IPS-18c (cell line): ENCODE data around the gene MRPL49.
"Not testable (repeated sequence)": the region's sequence is repeated elsewhere in the genome, so short reads cannot be mapped to it uniquely, and the experiment has no call there.

ENCODE experiments used
- H3K4me3 ChIP-seq: 2 replicates; pipeline ENCODE4 v1.7.0; 2013; ENCODE audit warnings: low read depth, mild to moderate bottlenecking, low read length, moderate library complexity; ENCODE audit not compliant: insufficient read depth
- H3K9me3 ChIP-seq: one replicate; pipeline ENCODE4 v1.6.1; 2013; ENCODE audit warnings: mild to moderate bottlenecking, low read length, moderate library complexity; ENCODE audit not compliant: control insufficient read depth, insufficient read depth

The MRPL49 gene

DNA sequence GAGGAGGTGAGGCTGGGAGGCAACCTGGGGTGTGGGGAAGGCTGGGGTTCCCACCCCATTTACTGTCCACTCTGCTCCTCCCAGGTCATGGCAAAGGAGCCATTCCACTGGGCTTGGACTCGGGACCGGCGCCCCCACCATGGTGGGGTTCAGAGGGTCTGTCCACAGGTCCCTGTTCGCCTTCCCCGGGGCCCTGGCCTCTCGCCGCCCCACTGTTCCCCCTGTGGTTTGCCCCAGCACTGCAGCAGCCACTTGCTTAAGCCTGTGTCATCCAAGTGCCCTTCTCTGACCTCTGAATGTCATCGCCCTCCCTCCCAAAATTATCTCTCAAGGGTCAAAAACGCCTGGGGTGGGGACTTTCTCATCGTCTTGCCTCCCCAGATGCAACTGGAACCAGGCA is 50.5 kb downstream of the MRPL49 start:
- Histone ChIP-seq H3K4me3 (no peak overlapping the region), H3K9me3 (peaks cover 2% of the 10 kb centered on the region)

DNA sequence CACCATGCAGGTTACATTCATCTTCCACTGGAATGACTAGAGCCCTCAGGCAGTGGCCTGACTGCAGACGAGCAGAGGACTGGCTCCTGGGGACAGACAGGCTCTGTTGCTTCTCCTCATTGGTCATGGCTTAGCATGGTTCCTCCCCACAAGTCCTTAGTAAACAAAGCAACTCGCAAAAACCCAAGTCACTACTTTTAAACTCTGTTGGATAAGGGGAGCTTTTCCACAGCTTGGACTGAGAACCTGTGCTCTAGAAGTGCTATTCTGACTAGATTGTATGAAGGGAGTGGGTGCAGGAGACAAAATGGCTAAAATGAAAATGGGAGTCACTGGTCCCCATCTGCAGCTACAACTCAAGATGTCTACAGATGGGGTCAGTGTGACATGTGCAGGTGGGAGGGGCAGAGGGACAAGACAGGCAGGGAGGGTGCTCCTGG is 52.5 kb downstream of the MRPL49 start:
- H3K4me3 ChIP-seq, H3K9me3 ChIP-seq: not testable (repeated sequence)
